K562 (cell line): ENCODE results near the gene TGM5. TPM values are rescaled to one million over a fixed set of nuclear protein-coding genes. Genes with fewer than 3 reads are reported as not detected.

Experiments used
- ATAC-seq: fragments of 200-7000 bp; cut with Tn5 transposase; 3 replicates; pipeline ENCODE4 v1.9.1; 2020; ENCODE audit warnings: moderate library complexity
- BruUV-seq: library from RNA; stranded (reverse); fragments of 400-500 nt; replicated peaks from 2 replicates; lab custom pipeline; 2021; lab: Mats Ljungman, UMichigan
- CTCF ChIA-PET: fragments of 300-600 bp; formaldehyde crosslinking; extraction: SDS; loops from one replicate; lab custom pipeline; 2021; ENCODE audit warnings: low intra/inter-chr PET ratio; lab: Yijun Ruan, JAX
- POLR2A ChIA-PET: fragments of 300-600, 350-650 bp; sonication (Branson Sonifier 250); formaldehyde crosslinking; extraction: SDS; loops from one replicate; lab custom pipeline; 2021; ENCODE audit warnings: antibody characterized with exemption, inconsistent platforms; lab: Yijun Ruan, JAX
- DNase-seq, 4 experiments: peaks; one replicate each; pipeline versions ENCODE4 v3.0.0 to v3.0.0-alpha.2; 2011 to 2018; ENCODE audit warnings: low spot score in 3 of 4, mixed read lengths in 3 of 4; ENCODE audit errors: extremely low read depth in 1 of 4
- FAIRE-seq: peaks from 2 replicates; lab custom pipeline; 2011; peaks lifted over from hg19 to GRCh38; lab: Jason Lieb, UNC
- H2AFZ ChIP-seq: 2 replicates; pipeline ENCODE4 v1.6.0; 2011; ENCODE audit warnings: low read depth, low read length, control low read depth, inconsistent platforms
- H3K27ac ChIP-seq: fragments of 200-600 bp; 3 replicates; pipeline ENCODE4 v1.8.0; 2011; ENCODE audit warnings: low read depth, mild to moderate bottlenecking, control low read depth, inconsistent platforms, low read length, moderate library complexity, mixed read lengths; ENCODE audit errors: extremely low read depth
- H3K27me3 ChIP-seq, 2 experiments: fragments of 300-600 bp in 1 of 2; 2 replicates in 1 of 2; 3 replicates in 1 of 2; pipeline versions ENCODE4 v1.6.0 to v1.8.0; 2011; ENCODE audit warnings: inconsistent platforms in 2 of 2, low read length in 2 of 2, mild to moderate bottlenecking in 1 of 2, mixed read lengths in 1 of 2, moderate library complexity in 1 of 2; ENCODE audit not compliant: control insufficient read depth in 2 of 2, insufficient read depth in 2 of 2
- H3K36me3 ChIP-seq: fragments of 300-600 bp; 3 replicates; pipeline ENCODE4 v1.8.0; 2011; ENCODE audit warnings: mild to moderate bottlenecking, low read length, inconsistent platforms; ENCODE audit not compliant: control insufficient read depth, insufficient read depth
- H3K4me1 ChIP-seq, 2 experiments: fragments of 200-600 bp in 1 of 2; replicated peaks in 1 of 2; 2 replicates in 1 of 2; 3 replicates in 1 of 2; pipeline versions ENCODE4 v1.5.1 to v1.8.0; 2011; ENCODE audit warnings: inconsistent platforms in 2 of 2, low read length in 2 of 2, mild to moderate bottlenecking in 1 of 2, mixed read lengths in 1 of 2, moderate library complexity in 1 of 2; ENCODE audit not compliant: control insufficient read depth in 2 of 2, insufficient read depth in 2 of 2
- H3K4me2 ChIP-seq: 2 replicates; pipeline ENCODE4 v1.6.1; 2011; ENCODE audit warnings: low read length, control low read depth, inconsistent platforms, mixed read lengths; ENCODE audit not compliant: insufficient read depth
- H3K4me3 ChIP-seq: fragments of 200-600 bp; sonication (generic), shearing (Covaris generic); 2 replicates; pipeline ENCODE4 v1.5.1; 2016; ENCODE audit warnings: control low read depth, inconsistent platforms
- H3K79me2 ChIP-seq: fragments of 200-600 bp; 3 replicates; pipeline ENCODE4 v1.8.0; 2011; ENCODE audit warnings: low read length, inconsistent platforms; ENCODE audit not compliant: control insufficient read depth, insufficient read depth
- H3K9ac ChIP-seq, 2 experiments: 2 replicates each; pipeline versions ENCODE4 v1.6.0 to v1.6.1; 2011; ENCODE audit warnings: low read depth in 2 of 2, low read length in 2 of 2, control low read depth in 1 of 2, inconsistent platforms in 1 of 2, mild to moderate bottlenecking in 1 of 2, mixed read lengths in 1 of 2; ENCODE audit not compliant: insufficient read depth in 1 of 2
- H3K9me1 ChIP-seq: one replicate; pipeline ENCODE4 v1.6.0; 2011; ENCODE audit warnings: inconsistent platforms, mild to moderate bottlenecking, low read length, moderate library complexity; ENCODE audit not compliant: control insufficient read depth, insufficient read depth
- H3K9me3 ChIP-seq: replicated peaks from 2 replicates; pipeline ENCODE4 v1.5.1; 2011; ENCODE audit warnings: low read depth, low read length, inconsistent platforms; ENCODE audit not compliant: control insufficient read depth, insufficient read depth
- H4K20me1 ChIP-seq: replicated peaks from 2 replicates; pipeline ENCODE4 v1.6.1; 2011; ENCODE audit warnings: low read length, inconsistent platforms, mixed read lengths; ENCODE audit not compliant: control insufficient read depth, insufficient read depth
- C11orf30 ChIP-seq: fragments of 450-650 bp; IDR thresholded peaks from 2 replicates; pipeline ENCODE4 v1.6.1; 2016; ENCODE audit warnings: low read depth, mild to moderate bottlenecking
- CREBBP ChIP-seq: IDR thresholded peaks from one replicate; pipeline ENCODE4 v1.6.1; 2012; ENCODE audit warnings: low read depth, mild to moderate bottlenecking, control low read depth, inconsistent platforms, low read length
- MAFF ChIP-seq: IDR thresholded peaks from 2 replicates; pipeline ENCODE4 v1.6.1; 2012; ENCODE audit warnings: low read length, improper control_type of control experiment
- MEIS2 ChIP-seq: fragments of 450-650 bp; IDR thresholded peaks from 2 replicates; pipeline ENCODE4 v1.6.1; 2014; ENCODE audit warnings: mild to moderate bottlenecking; ENCODE audit not compliant: partially characterized antibody
- MYBL2 ChIP-seq, 2 experiments: fragments of 450-650 bp in 1 of 2; sonication (generic) in 1 of 2; formaldehyde crosslinking in 1 of 2; IDR thresholded peaks; 2 replicates each; pipeline versions ENCODE4 v1.6.1 to v1.8.1; 2017 to 2022; ENCODE audit warnings: borderline replicate concordance in 1 of 2, inconsistent platforms in 1 of 2, low read depth in 1 of 2, mild to moderate bottlenecking in 1 of 2, missing genetic modification reagents in 1 of 2, moderate library complexity in 1 of 2
- RBFOX2 ChIP-seq: fragments of 200-400 bp; formaldehyde crosslinking; IDR thresholded peaks from 2 replicates; pipeline ENCODE4 v1.6.1; 2017; ENCODE audit warnings: low read depth, mild to moderate bottlenecking, low read length, moderate library complexity
- WGBS: fragments of 100-300 bp; shearing (Covaris generic); methylation state at CpG from one replicate; pipeline ENCODE4 v1.1.6; 2016; ENCODE audit warnings: low coverage, mixed read lengths; ENCODE audit not compliant: insufficient coverage; ENCODE audit errors: missing lambda C conversion rate; 5-methylcytosine and 5-hydroxymethylcytosine counted together
- in situ Hi-C: fragments of 300-500 bp; cut with MboI; formaldehyde crosslinking; loops from 4 replicates; pipeline ENCODE4 v1.15.0; 2018; ENCODE audit warnings: inconsistent platforms, mixed read lengths
- intact Hi-C: fragments of 100-400 bp; cut with micrococcal nuclease; formaldehyde crosslinking; loops from 2 replicates; pipeline ENCODE4 v1.14.2; 2022
- polyA plus RNA-seq, 8 experiments: library from polyadenylated mRNA; depleted of rRNA in 4 of 8; stranded (reverse) in 5 of 8; unstranded in 3 of 8; fragments of >200 nt; fragmentation: Nextera tagmentation in 2 of 8; fragmentation: Illumina TruSeq in 1 of 8; extraction: Ambion mirVana in 2 of 8; extraction: Trizol in 1 of 8; gene quantifications; 2 replicates each; pipeline versions ENCODE4 v1.2.1 to v1.2.3, GENCODE V29; 2011 to 2014; ENCODE audit warnings: inconsistent platforms in 1 of 8, missing spikeins in 1 of 8
- total RNA-seq, 7 experiments: library from RNA; depleted of rRNA in 6 of 7; stranded (reverse); fragments of >200 nt in 6 of 7; fragmentation: Illumina TruSeq in 2 of 7; extraction: Trizol in 2 of 7; gene quantifications; 2 replicates each; pipeline versions ENCODE4 v1.2.1 to v1.2.3, GENCODE V29; 2011 to 2021; ENCODE audit warnings: low replicate concordance in 1 of 7
- TF ChIP-seq, protein P1 (sequence below): fragments of 150-350 bp; IDR thresholded peaks from 2 replicates; pipeline ENCODE4 v1.6.1; 2014; ENCODE audit warnings: low read depth, mild to moderate bottlenecking, low read length, borderline replicate concordance
- TF ChIP-seq, protein P2 (sequence below), 2 experiments: fragments of 450-650 bp; formaldehyde crosslinking in 1 of 2; IDR thresholded peaks; 2 replicates each; pipeline versions ENCODE4 v1.4.0 to v1.6.1; 2014 to 2020; ENCODE audit warnings: mild to moderate bottlenecking in 2 of 2, borderline replicate concordance in 1 of 2, low read depth in 1 of 2

The TGM5 gene
- total and polyA plus RNA-seq, 9 of the 15 experiments (the other 6 are each of a cell fraction or from before 2014, with no cell fraction given) = 0.03 to 0.10 (median 0.07) TPM; not detected in 6

DNA sequence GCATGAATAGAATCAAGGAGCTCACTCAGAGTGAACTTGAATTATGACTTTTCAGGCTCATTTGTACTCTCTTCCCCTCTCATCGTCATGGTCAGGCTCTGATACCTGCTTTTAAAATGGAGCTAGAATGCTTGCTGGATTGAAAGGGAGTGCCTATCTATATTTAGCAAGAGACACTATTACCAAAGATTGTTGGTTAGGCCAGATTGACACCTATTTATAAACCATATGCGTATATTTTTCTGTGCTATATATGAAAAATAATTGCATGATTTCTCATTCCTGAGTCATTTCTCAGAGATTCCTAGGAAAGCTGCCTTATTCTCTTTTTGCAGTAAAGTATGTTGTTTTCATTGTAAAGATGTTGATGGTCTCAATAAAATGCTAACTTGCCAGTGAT, 71.9 kb downstream of the TGM5 start (continued):
- TF ChIP-seq, protein P1, sequence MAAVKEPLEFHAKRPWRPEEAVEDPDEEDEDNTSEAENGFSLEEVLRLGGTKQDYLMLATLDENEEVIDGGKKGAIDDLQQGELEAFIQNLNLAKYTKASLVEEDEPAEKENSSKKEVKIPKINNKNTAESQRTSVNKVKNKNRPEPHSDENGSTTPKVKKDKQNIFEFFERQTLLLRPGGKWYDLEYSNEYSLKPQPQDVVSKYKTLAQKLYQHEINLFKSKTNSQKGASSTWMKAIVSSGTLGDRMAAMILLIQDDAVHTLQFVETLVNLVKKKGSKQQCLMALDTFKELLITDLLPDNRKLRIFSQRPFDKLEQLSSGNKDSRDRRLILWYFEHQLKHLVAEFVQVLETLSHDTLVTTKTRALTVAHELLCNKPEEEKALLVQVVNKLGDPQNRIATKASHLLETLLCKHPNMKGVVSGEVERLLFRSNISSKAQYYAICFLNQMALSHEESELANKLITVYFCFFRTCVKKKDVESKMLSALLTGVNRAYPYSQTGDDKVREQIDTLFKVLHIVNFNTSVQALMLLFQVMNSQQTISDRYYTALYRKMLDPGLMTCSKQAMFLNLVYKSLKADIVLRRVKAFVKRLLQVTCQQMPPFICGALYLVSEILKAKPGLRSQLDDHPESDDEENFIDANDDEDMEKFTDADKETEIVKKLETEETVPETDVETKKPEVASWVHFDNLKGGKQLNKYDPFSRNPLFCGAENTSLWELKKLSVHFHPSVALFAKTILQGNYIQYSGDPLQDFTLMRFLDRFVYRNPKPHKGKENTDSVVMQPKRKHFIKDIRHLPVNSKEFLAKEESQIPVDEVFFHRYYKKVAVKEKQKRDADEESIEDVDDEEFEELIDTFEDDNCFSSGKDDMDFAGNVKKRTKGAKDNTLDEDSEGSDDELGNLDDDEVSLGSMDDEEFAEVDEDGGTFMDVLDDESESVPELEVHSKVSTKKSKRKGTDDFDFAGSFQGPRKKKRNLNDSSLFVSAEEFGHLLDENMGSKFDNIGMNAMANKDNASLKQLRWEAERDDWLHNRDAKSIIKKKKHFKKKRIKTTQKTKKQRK = no peak

DNA sequence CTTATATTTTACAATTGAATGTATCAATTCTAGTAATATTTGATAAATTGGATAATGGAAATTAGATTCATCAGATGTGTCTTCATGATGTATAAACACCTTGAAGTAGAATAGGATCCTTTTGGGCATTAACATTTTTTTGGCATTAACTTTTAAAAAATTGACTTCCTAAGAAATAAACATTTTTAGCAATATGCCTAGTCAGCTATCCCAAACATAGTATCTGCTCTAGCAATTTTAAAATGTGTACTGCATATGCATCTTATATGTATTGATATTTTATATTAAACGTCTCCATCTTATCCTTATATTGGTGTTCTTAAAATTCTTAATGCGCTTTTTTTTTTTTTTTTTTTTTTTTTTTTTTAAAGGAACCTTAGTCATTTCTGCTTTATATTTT, 73.0 kb downstream of the TGM5 start:
- Histone ChIP-seq H2AFZ (no peak overlapping the region), H3K27ac (no peak overlapping the region), H3K9ac (no peak overlapping the region), H3K4me1 (no peaks in the 10 kb centered on the region), H3K9me1 (no peaks in the 10 kb centered on the region), H3K4me2 (no peak overlapping the region), H3K79me2 (no peaks in the 10 kb centered on the region), H3K27me3 (no peaks in the 10 kb centered on the region), H3K4me3 (no peak overlapping the region), H3K9me3 (peaks cover 2% of the 10 kb centered on the region; the same call in 1 of the 2 replicates), H4K20me1 (no peaks in the 10 kb centered on the region), H3K36me3 (peaks cover 71% of the 10 kb centered on the region)
- intact Hi-C loops = loop anchor here (2.0 kb wide), 1 partner anchor 59 kb away; no protein-coding TSS in a partner anchor
- FAIRE-seq (no peak), ATAC-seq (no peak), DNase-seq (no peak)
- ChIA-PET CTCF (no interaction called here), POLR2A (interaction anchor here (1.0 to 4.7 kb wide), 3 partner anchors 10 to 14 kb away, joined by 3 to 20 read pairs (median 3); no protein-coding TSS in a partner anchor)
- 73% methylated on average over 1 of the region's 2 CpGs for WGBS
- BruUV-seq = no TSS peak
- in situ Hi-C loops = no loop called here
- TF ChIP-seq MEIS2 = no peak
- TF ChIP-seq, protein P2, sequence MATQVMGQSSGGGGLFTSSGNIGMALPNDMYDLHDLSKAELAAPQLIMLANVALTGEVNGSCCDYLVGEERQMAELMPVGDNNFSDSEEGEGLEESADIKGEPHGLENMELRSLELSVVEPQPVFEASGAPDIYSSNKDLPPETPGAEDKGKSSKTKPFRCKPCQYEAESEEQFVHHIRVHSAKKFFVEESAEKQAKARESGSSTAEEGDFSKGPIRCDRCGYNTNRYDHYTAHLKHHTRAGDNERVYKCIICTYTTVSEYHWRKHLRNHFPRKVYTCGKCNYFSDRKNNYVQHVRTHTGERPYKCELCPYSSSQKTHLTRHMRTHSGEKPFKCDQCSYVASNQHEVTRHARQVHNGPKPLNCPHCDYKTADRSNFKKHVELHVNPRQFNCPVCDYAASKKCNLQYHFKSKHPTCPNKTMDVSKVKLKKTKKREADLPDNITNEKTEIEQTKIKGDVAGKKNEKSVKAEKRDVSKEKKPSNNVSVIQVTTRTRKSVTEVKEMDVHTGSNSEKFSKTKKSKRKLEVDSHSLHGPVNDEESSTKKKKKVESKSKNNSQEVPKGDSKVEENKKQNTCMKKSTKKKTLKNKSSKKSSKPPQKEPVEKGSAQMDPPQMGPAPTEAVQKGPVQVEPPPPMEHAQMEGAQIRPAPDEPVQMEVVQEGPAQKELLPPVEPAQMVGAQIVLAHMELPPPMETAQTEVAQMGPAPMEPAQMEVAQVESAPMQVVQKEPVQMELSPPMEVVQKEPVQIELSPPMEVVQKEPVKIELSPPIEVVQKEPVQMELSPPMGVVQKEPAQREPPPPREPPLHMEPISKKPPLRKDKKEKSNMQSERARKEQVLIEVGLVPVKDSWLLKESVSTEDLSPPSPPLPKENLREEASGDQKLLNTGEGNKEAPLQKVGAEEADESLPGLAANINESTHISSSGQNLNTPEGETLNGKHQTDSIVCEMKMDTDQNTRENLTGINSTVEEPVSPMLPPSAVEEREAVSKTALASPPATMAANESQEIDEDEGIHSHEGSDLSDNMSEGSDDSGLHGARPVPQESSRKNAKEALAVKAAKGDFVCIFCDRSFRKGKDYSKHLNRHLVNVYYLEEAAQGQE (IDR thresholded peaks at IDR 0.05; ENCODE audit: borderline replicate concordance) = no peak
- TF ChIP-seq, protein P2 (CRISPR knock-in tag; IDR thresholded peaks at IDR 0.05; ENCODE audit: low read depth) = no peak
- TF ChIP-seq MAFF = 0 out of 2 replicates have a peak, but pooled peaks have one; percentile 4
- TF ChIP-seq MYBL2 (IDR thresholded peaks at IDR 0.05; ENCODE audit: low read depth) = no peak
- TF ChIP-seq MYBL2 (CRISPR knock-in tag; IDR thresholded peaks at IDR 0.05; ENCODE audit: borderline replicate concordance) = no peak
- no peak for TF ChIP-seq RBFOX2
- peak; percentile 48; the same call in 1 of the 2 replicates for TF ChIP-seq C11orf30
- no peak for TF ChIP-seq CREBBP
